Chondrocyte (in vitro differentiated cells): ENCODE data around the gene SETD2. TPM values are rescaled to one million over a fixed set of nuclear protein-coding genes. Genes with fewer than 3 reads are reported as not detected.

Experiments used
- DNase-seq: peaks from one replicate; pipeline ENCODE4 v3.0.0; 2021; ENCODE audit warnings: mixed read lengths, low spot score
- H3K27ac Mint-ChIP-seq: one replicate; pipeline ENCODE4 v1.8.0; 2021; ENCODE audit warnings: mild to moderate bottlenecking, moderate library complexity, mixed read lengths; ENCODE audit not compliant: unreplicated experiment
- H3K27me3 Mint-ChIP-seq: 2 replicates; pipeline ENCODE4 v1.8.0; 2021; ENCODE audit warnings: low read depth, mixed read lengths
- H3K36me3 Mint-ChIP-seq: 2 replicates; pipeline ENCODE4 v1.8.0; 2021; ENCODE audit warnings: low read depth, mixed read lengths
- H3K4me1 Mint-ChIP-seq: 2 replicates; pipeline ENCODE4 v1.8.0; 2021; ENCODE audit warnings: low read depth, mild to moderate bottlenecking, mixed read lengths
- H3K4me3 Mint-ChIP-seq: one replicate; pipeline ENCODE4 v1.8.0; 2021; ENCODE audit warnings: mild to moderate bottlenecking, moderate library complexity, mixed read lengths; ENCODE audit not compliant: unreplicated experiment
- H3K9me3 Mint-ChIP-seq: 2 replicates; pipeline ENCODE4 v1.8.0; 2021; ENCODE audit warnings: low read depth, mixed read lengths
- total RNA-seq: library from RNA; stranded (reverse); gene quantifications from 3 replicates; pipeline ENCODE4 v1.2.1, GENCODE V29; 2021
- TF ChIP-seq, protein P1 (sequence below): fragments of 200-600 bp; sonication (generic); IDR thresholded peaks from 2 replicates; pipeline ENCODE4 v1.5.0; 2021; ENCODE audit warnings: antibody characterized with exemption, mild to moderate bottlenecking, moderate library complexity

The SETD2 gene
- total RNA-seq, 1 donor from 2014 or later: 37.3 TPM

- TF ChIP-seq, protein P1, sequence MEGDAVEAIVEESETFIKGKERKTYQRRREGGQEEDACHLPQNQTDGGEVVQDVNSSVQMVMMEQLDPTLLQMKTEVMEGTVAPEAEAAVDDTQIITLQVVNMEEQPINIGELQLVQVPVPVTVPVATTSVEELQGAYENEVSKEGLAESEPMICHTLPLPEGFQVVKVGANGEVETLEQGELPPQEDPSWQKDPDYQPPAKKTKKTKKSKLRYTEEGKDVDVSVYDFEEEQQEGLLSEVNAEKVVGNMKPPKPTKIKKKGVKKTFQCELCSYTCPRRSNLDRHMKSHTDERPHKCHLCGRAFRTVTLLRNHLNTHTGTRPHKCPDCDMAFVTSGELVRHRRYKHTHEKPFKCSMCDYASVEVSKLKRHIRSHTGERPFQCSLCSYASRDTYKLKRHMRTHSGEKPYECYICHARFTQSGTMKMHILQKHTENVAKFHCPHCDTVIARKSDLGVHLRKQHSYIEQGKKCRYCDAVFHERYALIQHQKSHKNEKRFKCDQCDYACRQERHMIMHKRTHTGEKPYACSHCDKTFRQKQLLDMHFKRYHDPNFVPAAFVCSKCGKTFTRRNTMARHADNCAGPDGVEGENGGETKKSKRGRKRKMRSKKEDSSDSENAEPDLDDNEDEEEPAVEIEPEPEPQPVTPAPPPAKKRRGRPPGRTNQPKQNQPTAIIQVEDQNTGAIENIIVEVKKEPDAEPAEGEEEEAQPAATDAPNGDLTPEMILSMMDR: no peak
- DNase-seq: no peak
- H3K36me3 Mint-ChIP-seq: peaks cover 4% of the 10 kb centered on the region
- peaks cover 12% of the 10 kb centered on the region for H3K4me1 Mint-ChIP-seq
- H3K27ac Mint-ChIP-seq: no peak overlapping the region
- H3K9me3 Mint-ChIP-seq: no peaks in the 10 kb centered on the region
- H3K4me3 Mint-ChIP-seq: peak overlapping the region; percentile 33
- H3K27me3 Mint-ChIP-seq: no peaks in the 10 kb centered on the region
Observed at GRCh38 chr3:47008851-47009224, 155.1 kb downstream of the SETD2 start.

DNA sequence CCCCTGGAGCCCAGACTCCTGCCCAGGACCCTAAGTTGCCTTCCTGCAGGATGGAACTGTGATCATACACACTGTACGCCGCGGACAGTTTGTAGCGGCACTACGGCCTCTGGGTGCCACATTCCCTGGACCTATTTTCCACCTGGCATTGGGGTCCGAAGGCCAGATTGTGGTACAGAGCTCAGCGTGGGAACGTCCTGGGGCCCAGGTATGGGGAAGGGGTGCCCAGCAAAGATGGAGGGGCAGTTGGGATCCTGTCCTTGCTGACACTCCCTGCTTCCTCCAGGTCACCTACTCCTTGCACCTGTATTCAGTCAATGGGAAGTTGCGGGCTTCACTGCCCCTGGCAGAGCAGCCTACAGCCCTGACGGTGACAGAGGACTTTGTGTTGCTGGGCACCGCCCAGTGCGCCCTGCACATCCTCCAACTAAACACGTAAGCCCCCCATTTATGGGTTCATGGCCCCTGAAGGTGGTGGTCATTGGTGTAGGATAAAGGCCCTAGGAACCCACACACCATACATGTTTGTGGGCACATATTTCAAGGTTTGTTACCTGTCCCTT is 155.6 kb downstream of the SETD2 start:
- TF ChIP-seq, protein P1: no peak
- no peak overlapping the region for H3K4me3 Mint-ChIP-seq
- H3K27ac Mint-ChIP-seq: no peak overlapping the region

DNA sequence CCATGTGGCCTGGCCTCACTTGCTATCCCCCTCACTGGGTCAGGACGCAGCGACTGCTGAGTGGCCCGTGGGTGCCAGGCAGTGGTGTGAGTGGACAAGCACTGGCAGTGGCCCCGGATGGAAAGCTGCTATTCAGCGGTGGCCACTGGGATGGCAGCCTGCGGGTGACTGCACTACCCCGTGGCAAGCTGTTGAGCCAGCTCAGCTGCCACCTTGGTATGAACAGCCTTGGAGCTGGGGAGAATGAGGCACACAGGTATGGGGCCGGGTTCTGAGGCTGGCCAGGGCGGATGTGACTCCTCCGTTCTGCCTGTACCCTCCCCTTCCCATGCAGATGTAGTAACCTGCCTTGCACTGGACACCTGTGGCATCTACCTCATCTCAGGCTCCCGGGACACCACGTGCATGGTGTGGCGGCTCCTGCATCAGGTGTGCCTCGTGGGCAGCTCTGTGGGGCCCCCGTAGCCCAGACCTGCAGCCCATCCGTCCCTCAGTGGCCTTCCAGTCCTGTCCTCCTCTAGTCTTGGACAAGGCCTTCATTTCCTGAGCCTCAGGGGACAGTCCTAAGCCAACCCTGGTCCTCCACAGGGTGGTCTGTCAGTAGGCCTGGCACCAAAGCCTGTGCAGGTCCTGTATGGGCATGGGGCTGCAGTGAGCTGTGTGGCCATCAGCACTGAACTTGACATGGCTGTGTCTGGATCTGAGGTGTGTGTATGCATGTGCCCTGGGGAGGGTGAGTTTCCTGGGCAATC is 156.3 kb downstream of the SETD2 start:
- no peaks in the 10 kb centered on the region for H3K9me3 Mint-ChIP-seq
- peaks cover 6% of the 10 kb centered on the region for H3K36me3 Mint-ChIP-seq
- H3K27me3 Mint-ChIP-seq: no peaks in the 10 kb centered on the region
- H3K4me1 Mint-ChIP-seq: peaks cover 12% of the 10 kb centered on the region
- DNase-seq: peak; percentile 90
- H3K27ac Mint-ChIP-seq: no peak overlapping the region
- TF ChIP-seq, protein P1: no peak
- no peak overlapping the region for H3K4me3 Mint-ChIP-seq

More for the DNA sequence above, 155.6 kb downstream of the SETD2 start:
- Mint-ChIP-seq H3K36me3 (peaks cover 6% of the 10 kb centered on the region), H3K9me3 (no peaks in the 10 kb centered on the region), H3K27me3 (no peaks in the 10 kb centered on the region), H3K4me1 (peaks cover 12% of the 10 kb centered on the region)
- no peak for DNase-seq

DNA sequence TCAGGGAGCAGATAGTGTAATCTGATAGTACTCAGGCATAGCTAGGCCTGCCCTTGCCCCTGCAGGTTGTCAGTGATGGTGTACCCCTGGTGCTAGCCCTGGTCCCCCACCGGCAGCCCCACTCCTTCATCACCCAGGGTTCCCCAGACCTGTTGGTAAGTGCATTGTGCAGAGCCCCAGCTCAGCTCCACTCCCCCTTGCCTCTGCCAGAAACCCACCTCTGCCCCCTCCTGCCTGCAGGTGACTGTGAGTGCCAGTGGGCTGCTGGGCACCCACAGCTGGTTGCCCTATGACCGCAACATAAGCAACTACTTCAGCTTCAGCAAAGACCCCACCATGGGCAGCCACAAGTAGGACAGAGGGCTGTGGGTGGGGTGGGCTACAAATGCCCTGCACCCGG is 156.9 kb downstream of the SETD2 start:
- DNase-seq: no peak
- H3K4me1 Mint-ChIP-seq: peaks cover 12% of the 10 kb centered on the region
- peaks cover 8% of the 10 kb centered on the region for H3K36me3 Mint-ChIP-seq
- TF ChIP-seq, protein P1: no peak
- H3K4me3 Mint-ChIP-seq: no peak overlapping the region
- no peaks in the 10 kb centered on the region for H3K27me3 Mint-ChIP-seq
- H3K9me3 Mint-ChIP-seq: no peaks in the 10 kb centered on the region
- no peak overlapping the region for H3K27ac Mint-ChIP-seq

- H3K9me3 Mint-ChIP-seq: no peaks in the 10 kb centered on the region
- peaks cover 8% of the 10 kb centered on the region for H3K36me3 Mint-ChIP-seq
- TF ChIP-seq, protein P1: no peak
- H3K4me1 Mint-ChIP-seq: peaks cover 12% of the 10 kb centered on the region
- H3K4me3 Mint-ChIP-seq: no peak overlapping the region
- no peaks in the 10 kb centered on the region for H3K27me3 Mint-ChIP-seq
- H3K27ac Mint-ChIP-seq: no peak overlapping the region
- DNase-seq: no peak
Observed at GRCh38 chr3:47006145-47006651, 157.7 kb downstream of the SETD2 start.
